Midbrain (tissue), 1 donor: ENCODE results near the gene COG5.
"Not testable (repeated sequence)": the region's sequence is repeated elsewhere in the genome, so short reads cannot be mapped to it uniquely, and the experiment has no call there.

Experiments used
- DNase-seq: peaks from one replicate; lab custom pipeline; 2025; lab: John Stamatoyannopoulos, UW

The COG5 gene

GRCh38 chr7:107274506-107274905, 289.2 kb downstream of the COG5 start:
- no peak for DNase-seq

- DNase-seq = no peak
These were observed 293.9 kb downstream of the COG5 start for GRCh38 chr7:107269790-107270189.

GRCh38 chr7:107268594-107268993, 295.1 kb downstream of the COG5 start:
- DNase-seq = no peak

GRCh38 chr7:107267138-107267537, 296.6 kb downstream of the COG5 start:
- no peak for DNase-seq

- DNase-seq = no peak
These were observed 299.0 kb downstream of the COG5 start for GRCh38 chr7:107264723-107265122.

GRCh38 chr7:107262857-107263256, 300.9 kb downstream of the COG5 start:
- DNase-seq = peak; percentile 51

GRCh38 chr7:107258737-107259136, 305.0 kb downstream of the COG5 start:
- DNase-seq = no peak

- DNase-seq = no peak
These were observed 308.1 kb downstream of the COG5 start for GRCh38 chr7:107255602-107256001.

GRCh38 chr7:107254398-107254985, 309.2 kb downstream of the COG5 start:
- DNase-seq = no peak

GRCh38 chr7:107253599-107253998, 310.1 kb downstream of the COG5 start:
- no peak for DNase-seq

- no peak for DNase-seq
These were observed 311.8 kb downstream of the COG5 start for GRCh38 chr7:107251963-107252362.

GRCh38 chr7:107248551-107249316, 315.0 kb downstream of the COG5 start:
- no peak for DNase-seq

GRCh38 chr7:107246836-107247235, 316.9 kb downstream of the COG5 start:
- DNase-seq = not testable (repeated sequence)

- no peak for DNase-seq
These were observed 319.1 kb downstream of the COG5 start for GRCh38 chr7:107244613-107245012.

GRCh38 chr7:107242267-107242666, 321.5 kb downstream of the COG5 start:
- DNase-seq = no peak

- no peak for DNase-seq
These were observed 326.3 kb downstream of the COG5 start for GRCh38 chr7:107237451-107237850.

- DNase-seq = no peak
These were observed 326.9 kb downstream of the COG5 start for GRCh38 chr7:107236862-107237261.

GRCh38 chr7:107234436-107234835, 329.3 kb downstream of the COG5 start:
- peak; percentile 37 for DNase-seq

- DNase-seq = no peak
These were observed 329.7 kb downstream of the COG5 start for GRCh38 chr7:107233981-107234380.

- DNase-seq = no peak
These were observed 330.5 kb downstream of the COG5 start for GRCh38 chr7:107233174-107233573.

GRCh38 chr7:107232568-107233090, 331.1 kb downstream of the COG5 start:
- DNase-seq = no peak

- no peak for DNase-seq
These were observed 333.4 kb downstream of the COG5 start for GRCh38 chr7:107230334-107230733.

- no peak for DNase-seq
These were observed 335.4 kb downstream of the COG5 start for GRCh38 chr7:107228291-107228690.
